ENCODE results near the gene ST3GAL6.

ST3GAL6 gene

DNA sequence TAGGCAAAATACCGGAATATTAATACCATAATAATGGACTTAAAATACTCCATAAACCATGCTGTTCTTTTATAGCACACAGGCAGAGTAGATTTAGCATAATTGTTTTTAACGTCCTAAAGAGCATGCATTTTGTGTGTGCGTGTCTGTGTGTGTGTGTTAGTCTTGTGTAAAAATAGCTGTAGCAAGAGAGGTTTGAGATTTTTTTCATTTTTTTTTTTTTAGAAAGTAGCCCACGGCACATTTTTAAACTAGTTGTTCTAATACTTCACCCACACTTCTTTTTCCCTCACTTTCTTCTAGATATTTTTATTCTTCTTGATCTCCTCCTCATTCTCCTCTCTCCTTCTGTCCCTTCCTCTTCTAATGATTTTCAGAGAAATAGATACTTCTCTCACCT lies 7.5 kb upstream of the ST3GAL6 start:
- no peak for DNase-seq (ENCODE audit: low spot score)
- TF ChIP-seq, protein P1, sequence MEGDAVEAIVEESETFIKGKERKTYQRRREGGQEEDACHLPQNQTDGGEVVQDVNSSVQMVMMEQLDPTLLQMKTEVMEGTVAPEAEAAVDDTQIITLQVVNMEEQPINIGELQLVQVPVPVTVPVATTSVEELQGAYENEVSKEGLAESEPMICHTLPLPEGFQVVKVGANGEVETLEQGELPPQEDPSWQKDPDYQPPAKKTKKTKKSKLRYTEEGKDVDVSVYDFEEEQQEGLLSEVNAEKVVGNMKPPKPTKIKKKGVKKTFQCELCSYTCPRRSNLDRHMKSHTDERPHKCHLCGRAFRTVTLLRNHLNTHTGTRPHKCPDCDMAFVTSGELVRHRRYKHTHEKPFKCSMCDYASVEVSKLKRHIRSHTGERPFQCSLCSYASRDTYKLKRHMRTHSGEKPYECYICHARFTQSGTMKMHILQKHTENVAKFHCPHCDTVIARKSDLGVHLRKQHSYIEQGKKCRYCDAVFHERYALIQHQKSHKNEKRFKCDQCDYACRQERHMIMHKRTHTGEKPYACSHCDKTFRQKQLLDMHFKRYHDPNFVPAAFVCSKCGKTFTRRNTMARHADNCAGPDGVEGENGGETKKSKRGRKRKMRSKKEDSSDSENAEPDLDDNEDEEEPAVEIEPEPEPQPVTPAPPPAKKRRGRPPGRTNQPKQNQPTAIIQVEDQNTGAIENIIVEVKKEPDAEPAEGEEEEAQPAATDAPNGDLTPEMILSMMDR (IDR thresholded peaks at IDR 0.05; ENCODE audit: extremely low read depth, insufficient read depth, missing control alignments) = no peak
- in situ Hi-C loops (cut with MboI; ENCODE audit: low pct_unique_long_range_greater_than_20kb, low sequenced_read_pairs, unreplicated experiment) = no loop called here

DNA sequence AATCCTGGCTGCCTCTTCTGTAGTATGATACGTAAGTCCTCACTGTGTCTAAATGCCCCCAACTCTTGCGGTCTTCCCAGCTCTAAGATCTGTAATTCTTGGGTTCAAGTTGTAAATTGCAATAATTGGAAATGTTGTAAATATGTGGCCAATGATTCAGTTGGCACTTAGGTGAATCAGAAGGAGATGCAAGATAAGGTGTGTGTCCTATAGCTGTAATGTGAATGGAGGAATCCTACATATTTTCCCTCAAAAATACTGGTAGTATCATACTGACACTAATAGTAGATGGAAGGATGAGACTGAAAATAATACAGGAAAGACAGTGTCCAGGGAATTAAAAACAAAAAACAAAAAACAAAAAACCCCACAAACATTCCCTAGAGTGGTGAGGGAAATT lies 3.5 kb upstream of the ST3GAL6 start:
- TF ChIP-seq, protein P1 (IDR thresholded peaks at IDR 0.05; ENCODE audit: extremely low read depth, insufficient read depth, missing control alignments) = no peak
- DNase-seq (ENCODE audit: low spot score) = no peak
- in situ Hi-C loops (cut with MboI; ENCODE audit: low pct_unique_long_range_greater_than_20kb, low sequenced_read_pairs, unreplicated experiment) = no loop called here

DNA sequence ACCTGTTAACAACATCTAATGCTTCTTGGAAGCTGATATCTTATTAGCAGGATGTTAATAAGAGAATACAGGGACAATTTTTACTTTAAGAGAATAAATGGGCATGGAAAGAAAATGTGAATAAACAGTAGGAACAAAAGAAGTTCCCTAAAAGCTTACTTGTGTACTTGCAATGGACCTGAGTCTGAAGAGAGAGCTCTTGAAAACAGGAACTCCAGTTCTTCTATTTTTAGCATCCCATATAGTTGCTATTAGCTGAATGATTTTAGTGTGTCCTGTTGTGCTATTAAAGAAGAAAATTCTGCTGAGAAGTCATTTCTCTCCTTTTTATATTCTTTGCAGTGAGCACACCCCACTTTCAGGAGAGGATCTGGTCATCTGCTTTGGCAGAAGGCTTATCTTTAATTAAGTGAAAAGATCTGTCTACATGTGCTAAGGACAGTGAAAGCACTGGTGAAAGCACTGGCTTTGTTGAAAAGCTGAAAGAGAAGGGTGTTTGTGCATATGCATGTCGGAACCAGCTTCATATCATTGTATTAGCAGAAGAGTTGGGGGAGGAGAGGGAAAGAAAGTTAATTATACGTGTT lies 1.4 kb upstream of the ST3GAL6 start:
- TF ChIP-seq, protein P1 (IDR thresholded peaks at IDR 0.05; ENCODE audit: extremely low read depth, insufficient read depth, missing control alignments) = no peak
- in situ Hi-C loops (cut with MboI; ENCODE audit: low pct_unique_long_range_greater_than_20kb, low sequenced_read_pairs, unreplicated experiment) = no loop called here
- no peak for DNase-seq (ENCODE audit: low spot score)

DNA sequence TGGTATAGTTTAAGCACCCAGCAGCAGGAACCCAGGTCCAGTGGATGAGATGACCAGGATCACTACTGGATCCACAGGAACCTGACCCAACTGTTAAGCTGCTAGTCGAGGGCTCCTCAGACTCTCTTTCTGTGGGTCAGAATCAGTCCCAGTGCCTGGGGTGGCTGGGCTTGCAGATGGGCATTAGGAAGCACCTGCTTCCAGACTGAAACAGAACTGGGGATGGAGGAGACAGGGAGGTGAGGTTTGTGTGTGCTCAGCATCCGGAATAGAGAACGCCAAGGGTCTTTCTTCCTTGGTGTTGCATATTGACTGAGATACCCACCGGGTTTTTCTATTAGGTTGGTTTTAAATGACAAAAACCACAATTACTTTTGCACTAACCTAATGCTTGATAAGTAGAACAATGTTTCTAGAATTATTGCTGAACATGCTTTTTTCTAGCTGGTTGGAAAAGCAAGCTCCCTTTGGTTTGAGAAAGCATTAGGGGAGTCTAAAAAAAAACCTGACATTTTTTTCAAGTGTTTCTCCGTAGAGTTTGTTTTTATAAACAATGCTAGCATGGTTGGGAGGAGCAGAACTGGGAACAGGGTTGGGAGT lies 779 bp downstream of the ST3GAL6 start:
- in situ Hi-C loops (cut with MboI; ENCODE audit: low pct_unique_long_range_greater_than_20kb, low sequenced_read_pairs, unreplicated experiment) = no loop called here
- TF ChIP-seq, protein P1 (IDR thresholded peaks at IDR 0.05; ENCODE audit: extremely low read depth, insufficient read depth, missing control alignments) = no peak
- DNase-seq (ENCODE audit: low spot score) = no peak

DNA sequence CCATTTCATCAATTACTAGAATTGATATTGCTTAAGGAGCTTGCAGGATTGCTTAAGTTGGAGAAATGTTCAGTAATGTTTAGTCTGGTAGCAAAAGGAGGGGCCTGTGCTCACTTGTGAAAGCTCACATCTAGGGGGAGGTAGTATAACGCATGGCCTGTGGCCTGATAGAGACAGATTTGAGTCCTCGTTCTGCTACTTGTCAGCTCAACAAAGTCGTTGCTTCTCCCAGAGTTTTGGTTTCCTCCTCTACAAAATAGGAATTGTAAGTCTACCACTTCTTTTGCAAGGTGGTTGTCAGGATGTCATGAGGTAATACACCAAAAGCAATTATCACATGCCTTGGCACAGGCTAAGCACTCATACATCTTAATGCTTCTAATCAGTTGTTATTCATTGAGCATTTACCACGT lies 1.3 kb downstream of the ST3GAL6 start:
- TF ChIP-seq, protein P1 (IDR thresholded peaks at IDR 0.05; ENCODE audit: extremely low read depth, insufficient read depth, missing control alignments) = no peak
- in situ Hi-C loops (cut with MboI; ENCODE audit: low pct_unique_long_range_greater_than_20kb, low sequenced_read_pairs, unreplicated experiment) = no loop called here
- no peak for DNase-seq (ENCODE audit: low spot score)

DNA sequence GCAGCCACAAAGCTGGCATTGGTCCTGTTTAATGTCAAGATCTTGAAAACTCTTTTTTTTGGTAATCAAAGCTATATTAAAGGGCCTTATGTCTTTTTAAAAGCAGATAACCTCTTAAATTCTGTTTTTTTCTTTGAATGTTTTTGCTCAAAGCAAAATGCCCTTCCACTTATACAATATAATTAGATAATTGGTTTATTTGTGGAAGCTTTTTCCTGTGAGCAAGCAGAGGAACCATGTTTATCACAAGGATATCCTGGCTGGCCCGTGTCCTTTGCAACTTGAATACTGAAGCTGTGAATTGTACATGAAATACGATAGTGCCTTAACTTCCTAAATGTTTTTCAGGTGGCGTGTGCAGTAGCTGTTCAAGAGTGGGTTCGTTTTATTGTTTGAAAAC lies 2.6 kb downstream of the ST3GAL6 start:
- TF ChIP-seq, protein P1 (IDR thresholded peaks at IDR 0.05; ENCODE audit: extremely low read depth, insufficient read depth, missing control alignments) = no peak
- no peak for DNase-seq (ENCODE audit: low spot score)

More for the DNA sequence above, 2.6 kb downstream of the ST3GAL6 start:
- in situ Hi-C loops (cut with MboI; ENCODE audit: low pct_unique_long_range_greater_than_20kb, low sequenced_read_pairs, unreplicated experiment) = no loop called here

Measured in GM13977 (cell line).